GM12873 (cell line): ENCODE data around the gene MPPED1.

Source experiments
- TF ChIP-seq, protein P1 (sequence below): IDR thresholded peaks from 2 replicates; pipeline ENCODE4 v1.5.1; 2012; ENCODE audit warnings: low read depth, mild to moderate bottlenecking, moderate library complexity, low read length, control low read depth; ENCODE audit not compliant: insufficient read depth; ENCODE audit errors: missing control alignments

Gene MPPED1

DNA sequence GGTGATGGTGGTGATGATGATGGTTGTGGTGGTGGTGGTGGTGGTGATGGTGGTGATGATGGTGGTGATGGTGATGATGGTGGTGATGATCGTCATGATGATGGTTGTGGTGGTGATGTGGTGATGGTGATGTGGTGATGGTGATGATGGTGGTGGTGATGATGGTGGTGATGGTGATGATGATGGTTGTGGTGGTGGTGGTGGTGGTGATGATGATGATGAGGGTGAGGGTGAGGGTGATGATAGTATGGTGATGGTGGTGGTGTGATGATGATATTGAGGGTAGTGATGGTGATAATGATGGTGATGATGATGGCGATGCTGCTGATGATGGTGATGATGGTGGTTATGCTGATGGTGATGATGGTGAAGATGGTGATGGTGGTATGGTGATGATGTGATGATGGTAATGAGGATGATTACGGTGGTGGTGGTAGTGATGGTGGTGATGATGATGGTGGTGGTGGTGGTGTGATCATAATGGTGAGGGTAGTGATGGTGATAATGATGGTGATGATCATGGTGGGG is 63.8 kb downstream of the MPPED1 start:
- TF ChIP-seq, protein P1, sequence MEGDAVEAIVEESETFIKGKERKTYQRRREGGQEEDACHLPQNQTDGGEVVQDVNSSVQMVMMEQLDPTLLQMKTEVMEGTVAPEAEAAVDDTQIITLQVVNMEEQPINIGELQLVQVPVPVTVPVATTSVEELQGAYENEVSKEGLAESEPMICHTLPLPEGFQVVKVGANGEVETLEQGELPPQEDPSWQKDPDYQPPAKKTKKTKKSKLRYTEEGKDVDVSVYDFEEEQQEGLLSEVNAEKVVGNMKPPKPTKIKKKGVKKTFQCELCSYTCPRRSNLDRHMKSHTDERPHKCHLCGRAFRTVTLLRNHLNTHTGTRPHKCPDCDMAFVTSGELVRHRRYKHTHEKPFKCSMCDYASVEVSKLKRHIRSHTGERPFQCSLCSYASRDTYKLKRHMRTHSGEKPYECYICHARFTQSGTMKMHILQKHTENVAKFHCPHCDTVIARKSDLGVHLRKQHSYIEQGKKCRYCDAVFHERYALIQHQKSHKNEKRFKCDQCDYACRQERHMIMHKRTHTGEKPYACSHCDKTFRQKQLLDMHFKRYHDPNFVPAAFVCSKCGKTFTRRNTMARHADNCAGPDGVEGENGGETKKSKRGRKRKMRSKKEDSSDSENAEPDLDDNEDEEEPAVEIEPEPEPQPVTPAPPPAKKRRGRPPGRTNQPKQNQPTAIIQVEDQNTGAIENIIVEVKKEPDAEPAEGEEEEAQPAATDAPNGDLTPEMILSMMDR: no peak

DNA sequence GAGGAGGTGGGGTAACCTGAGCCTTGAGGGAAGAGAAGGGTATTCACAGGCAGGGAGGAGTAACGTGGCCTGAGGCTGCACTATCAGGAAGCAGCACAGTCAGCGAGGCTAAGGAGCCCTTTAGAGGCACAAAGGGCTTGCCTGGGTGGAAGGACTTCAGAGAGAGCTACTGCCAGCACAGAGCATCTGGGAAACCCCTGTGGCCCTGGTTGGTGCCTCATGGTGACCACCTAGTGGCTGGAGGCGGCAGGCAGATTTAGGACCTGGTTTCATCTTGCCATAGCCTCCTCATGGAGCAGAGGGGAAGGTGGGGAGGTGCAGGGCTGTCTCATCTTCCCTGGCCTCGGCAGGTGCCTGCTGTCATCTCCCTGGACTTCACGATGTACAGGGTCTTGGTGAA is 64.5 kb downstream of the MPPED1 start:
- TF ChIP-seq, protein P1: peak; percentile 28

DNA sequence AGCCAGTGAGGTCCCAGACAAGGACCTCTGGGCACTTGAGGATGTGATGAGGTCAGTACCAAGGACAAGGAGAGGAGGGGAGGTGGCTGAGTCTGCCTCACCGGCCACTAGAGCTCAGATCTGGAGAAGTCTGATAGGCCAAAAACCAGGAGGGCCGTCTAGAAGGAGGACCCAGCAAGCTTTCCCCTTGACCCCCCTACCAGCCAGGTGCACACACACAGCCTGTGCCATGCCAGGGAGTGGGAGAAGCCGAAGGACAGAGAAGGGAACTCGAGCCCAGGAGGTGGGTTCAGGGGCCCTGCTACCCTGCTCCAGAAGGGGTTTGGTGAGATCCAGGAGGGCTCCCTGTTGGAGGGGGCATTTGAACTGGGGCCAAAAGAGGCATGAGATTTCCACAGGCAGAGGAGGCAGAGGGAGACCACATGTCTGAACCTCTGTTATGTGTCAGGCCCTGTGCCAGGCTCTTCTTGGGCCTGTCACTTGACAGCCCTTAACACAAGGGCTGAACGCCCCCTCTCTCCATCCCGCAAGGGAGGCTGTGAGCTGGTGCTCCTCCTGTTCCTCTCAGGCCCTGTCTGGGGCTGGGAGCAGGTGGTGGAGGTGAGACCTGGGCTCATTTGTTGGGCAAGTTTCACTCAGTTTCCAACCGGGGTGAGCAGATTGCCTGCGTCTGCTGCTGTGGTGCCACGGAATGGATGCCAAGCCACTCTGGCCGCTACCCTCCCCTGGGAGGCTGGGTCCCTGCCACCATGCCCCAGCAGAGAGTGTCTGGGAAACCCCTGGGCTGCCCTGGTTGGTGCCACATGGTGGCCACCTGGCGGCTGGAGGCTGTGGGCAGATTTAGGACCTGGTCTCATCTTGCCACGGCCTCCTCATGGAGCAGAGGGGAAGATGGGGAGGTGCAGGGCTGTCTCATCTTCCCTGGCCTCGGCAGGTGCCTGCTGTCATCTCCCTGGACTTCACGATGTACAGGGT is 65.2 kb downstream of the MPPED1 start:
- TF ChIP-seq, protein P1: no peak

DNA sequence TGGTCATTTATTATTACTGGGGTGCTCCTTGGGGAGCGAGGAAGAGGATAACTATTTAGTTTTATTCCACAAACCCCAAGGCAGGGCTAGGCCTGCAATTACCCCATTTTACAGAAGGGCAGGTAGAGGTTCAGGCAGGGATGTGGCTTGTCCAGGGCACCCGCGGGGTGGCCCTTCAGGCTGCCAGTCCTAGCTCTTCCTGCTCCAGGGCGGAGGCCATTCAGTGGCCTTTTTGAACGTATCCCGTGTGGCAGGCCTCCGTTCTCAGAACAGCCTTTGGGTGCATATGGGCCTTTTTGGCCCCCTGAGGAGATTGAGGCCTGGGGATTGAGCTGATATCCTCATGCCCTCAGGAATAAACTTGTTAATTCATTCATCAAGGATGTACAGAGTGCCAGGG is 66.2 kb downstream of the MPPED1 start:
- TF ChIP-seq, protein P1: no peak

DNA sequence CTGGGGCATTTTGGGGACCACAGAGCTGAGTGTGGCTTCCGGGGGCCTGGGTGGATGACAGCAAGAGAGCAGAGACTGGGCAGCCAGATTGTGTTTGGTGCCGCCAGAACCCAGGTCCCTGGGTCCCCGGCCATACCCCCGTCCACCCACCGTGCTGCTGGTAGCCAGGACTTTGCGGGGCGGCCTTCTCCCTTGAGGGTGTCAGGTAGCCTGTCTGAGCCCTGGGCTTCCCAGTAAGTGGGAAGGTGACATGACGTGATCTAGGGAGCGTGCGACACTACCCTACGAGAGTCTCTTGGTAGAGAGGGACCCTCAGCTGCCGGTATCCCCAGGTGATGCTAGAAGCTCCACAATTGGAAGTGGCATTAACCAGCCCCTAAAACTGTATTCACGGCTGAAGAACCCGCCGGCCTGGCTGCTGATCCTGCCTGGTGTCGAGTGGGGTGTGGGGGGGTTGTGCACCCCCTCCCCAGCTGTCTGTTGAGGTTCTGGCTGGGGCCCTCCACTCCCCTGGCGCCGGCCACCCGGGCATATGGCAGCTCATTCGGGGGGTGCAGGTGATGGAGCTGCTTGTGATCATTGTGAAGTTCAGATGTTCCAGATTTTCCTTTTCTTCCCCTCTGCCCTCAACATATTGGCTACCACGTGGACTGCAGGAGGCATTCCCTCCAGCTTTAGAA is 66.9 kb downstream of the MPPED1 start:
- TF ChIP-seq, protein P1: no peak

DNA sequence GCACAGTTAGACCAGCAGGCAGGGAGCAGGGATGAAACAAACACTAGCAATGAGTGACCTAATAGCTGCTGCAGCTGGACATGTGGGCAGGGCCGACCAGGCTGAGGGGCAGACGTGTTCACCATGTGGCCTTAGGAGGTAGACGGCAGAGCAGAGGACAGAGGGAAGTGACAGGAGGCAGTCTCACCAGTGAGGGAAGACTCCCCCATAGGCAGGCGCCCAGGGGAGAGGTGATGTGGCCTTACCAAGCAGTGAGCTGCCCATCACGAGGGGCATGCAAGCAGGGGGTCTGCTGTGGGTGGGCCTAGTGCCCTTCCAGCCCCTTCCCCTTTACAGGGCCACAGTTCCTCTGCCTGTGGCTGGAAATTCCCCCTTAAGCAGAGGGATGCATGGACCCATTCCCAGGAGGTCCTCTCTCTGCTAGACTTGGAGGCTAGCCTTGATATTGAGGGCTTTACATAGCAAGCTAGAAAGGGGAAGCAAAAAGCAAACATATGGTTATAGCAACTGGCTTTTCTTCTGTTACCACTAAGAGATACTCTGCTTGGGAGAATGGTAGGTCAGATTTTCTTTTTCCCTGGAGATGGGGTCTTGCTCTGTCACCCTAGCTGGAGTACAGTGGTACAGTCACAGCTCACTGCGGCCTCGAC is 67.6 kb downstream of the MPPED1 start:
- TF ChIP-seq, protein P1: no peak
